HG03175 (cell line): ENCODE results near the gene RTN4RL2.

Source experiments
- ATAC-seq: cut with Tn5 transposase; IDR thresholded peaks from one replicate; pipeline ENCODE4 v1.9.1; 2021; ENCODE audit warnings: mild to moderate bottlenecking, moderate library complexity; ENCODE audit not compliant: unreplicated experiment

RTN4RL2 gene

DNA sequence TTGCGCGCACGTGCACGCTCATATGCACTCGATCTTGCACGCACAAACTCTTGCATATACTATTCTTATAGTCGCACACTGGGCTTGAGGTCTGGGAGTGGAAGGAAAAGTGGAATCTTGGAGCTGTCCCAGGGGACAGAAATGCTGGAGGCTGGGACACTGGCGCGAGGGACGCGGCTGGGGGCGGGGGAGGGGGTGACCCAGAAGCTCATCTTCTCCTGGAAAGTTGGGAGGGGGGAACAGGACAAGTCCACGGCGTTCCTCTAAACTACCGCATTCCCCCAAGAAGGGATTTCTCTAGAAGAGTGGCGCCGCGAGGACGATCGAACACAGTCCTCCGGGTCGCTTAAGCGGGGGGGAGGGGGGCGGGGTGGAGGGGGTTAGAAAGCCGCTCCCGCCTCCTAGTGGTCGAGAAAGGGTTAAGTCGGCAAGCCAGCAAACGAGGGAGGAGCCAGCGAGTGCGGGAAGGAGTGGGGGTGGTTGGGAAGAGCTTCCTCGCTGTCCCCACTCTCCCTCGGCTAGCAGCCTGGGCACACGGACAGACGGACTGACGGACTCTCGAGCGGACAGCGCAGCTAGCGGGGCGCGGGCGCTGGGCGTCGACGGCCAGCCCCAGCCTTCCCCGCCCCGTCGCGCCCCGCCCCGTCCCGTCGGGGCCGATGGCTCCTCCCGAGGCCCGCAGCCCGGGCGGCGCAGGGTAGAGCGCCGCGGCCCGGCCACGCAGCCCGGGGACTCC lies at the start of gene RTN4RL2:
TSS of gene RTN4RL2 (plus strand) at position 507 of the 736 bp plus-strand sequence. CDS start 338 bp downstream, outside the sequence.
- peak; percentile 33 for ATAC-seq

DNA sequence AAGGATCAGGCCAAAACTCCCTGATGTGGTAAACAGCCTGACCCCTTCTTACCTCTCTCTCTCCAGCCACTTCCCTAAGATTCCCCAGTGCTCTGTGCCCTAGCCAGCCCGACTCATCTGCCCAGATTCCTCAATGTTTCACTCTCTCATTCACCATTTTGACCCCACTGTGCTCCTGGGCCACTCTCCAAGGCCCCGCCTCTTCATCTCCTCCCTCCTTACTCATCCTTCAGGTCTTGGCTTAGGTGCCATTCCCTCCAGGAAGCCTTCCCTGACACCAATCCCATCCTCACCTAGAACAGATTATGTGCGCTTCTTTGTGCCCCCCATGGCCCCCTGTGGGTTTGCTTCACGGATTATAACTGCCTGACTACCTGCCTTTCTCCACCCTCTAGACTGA lies 46.6 kb upstream of the RTN4RL2 start:
- ATAC-seq, result no peak

GRCh38 chr11:57414612-57415212 lies 45.6 kb upstream of the RTN4RL2 start:
- no peak for ATAC-seq

DNA sequence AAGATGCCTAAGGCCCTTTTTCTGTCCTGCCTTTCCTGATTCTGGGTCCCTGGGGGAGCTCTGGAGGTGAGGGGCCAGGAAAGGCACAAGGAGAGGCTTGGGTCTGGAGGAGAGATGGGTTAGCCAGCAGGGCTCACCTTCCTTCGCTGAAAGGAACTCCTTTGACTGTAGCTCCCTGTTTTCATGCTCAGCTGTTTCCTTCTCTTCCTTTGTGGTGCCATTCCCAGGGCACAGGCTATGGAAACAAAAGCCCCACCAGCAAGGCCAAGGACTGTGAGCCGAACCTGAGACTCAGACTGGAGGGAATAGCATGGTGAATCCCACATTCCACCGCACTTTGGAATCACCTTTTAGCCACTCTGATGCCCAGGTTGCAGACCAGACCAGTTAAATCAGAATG lies 43.9 kb upstream of the RTN4RL2 start:
- no peak for ATAC-seq

DNA sequence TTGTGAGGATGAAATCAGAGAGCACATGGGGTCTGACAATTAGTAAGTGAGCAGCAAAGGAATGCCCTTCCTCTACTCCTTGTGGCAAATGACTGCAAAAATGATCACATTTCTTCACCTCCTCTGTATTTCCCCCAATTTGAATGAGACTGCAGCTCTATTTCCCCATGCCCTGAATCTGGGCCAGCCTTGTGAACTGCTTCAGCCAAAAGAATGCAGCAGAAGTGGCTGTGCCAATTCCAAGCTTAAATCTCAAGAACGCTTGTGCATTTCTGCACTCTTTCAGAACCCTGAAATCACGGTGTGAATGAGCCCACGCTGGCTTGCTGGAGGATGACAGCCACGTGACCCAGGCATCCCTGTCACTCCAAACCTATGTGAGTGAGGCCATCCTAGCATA lies 43.3 kb upstream of the RTN4RL2 start:
- no peak for ATAC-seq

DNA sequence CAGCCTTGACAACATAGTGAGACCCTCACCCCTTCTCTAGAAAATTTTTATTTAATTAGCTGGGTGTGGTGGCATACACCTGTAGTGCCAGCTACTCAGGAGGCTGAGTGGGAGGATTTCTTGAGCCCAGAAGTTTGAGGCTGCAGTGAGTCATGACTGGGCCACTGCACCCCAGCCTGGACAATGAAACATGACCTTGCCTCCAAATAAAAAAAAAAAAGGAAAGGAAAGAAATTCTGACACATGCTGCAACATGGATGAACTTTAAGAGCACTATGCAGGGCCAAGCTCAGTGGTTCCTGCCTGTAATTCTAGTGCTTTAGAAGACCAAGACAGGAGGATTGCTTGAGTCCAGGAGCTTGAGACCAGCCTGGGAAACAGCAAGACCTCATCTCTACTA lies 42.2 kb upstream of the RTN4RL2 start:
- no peak for ATAC-seq

DNA sequence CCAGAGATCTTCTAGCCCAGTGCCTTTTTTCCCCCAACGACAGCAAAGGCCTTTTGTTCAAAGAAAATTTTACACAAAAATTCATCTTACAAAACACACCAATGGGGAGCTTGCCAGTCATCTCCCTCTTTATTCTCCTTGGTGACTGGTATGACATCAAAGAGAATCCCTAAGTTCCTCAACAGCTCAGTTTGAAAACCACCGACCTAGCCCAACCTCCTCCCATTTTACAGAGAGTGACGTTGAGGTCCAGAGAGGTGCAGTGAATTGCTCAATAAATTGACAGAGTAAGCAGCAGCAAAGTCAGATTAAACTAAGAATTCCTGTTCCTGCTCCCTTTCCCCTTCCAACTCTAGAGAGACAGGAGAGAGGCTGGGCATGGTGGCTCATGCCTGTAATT lies 41.2 kb upstream of the RTN4RL2 start:
- ATAC-seq, result no peak

DNA sequence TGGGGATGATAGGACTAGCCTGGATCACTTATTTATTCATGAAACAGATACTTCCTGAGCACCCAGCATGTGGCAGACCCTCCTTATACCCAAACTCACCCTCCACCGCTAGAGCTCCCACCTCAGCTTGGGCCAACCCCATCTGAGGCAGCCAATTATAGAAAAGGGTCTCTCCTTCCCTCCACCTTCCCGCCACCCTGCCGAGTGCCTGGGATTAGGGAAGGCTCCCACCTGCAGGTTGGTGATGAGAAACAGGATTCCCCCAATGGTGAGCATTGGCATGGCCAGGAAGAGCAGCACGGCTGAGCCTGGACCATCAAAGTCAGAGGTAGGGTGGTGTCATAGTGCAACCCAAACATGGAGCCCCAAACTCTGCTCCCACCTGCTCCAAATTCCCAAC lies 39.3 kb upstream of the RTN4RL2 start:
- no peak for ATAC-seq

- ATAC-seq, result no peak
Observed at GRCh38 chr11:57421805-57422204, 38.5 kb upstream of the RTN4RL2 start.

GRCh38 chr11:57422669-57423068 lies 37.7 kb upstream of the RTN4RL2 start:
- ATAC-seq, result no peak

DNA sequence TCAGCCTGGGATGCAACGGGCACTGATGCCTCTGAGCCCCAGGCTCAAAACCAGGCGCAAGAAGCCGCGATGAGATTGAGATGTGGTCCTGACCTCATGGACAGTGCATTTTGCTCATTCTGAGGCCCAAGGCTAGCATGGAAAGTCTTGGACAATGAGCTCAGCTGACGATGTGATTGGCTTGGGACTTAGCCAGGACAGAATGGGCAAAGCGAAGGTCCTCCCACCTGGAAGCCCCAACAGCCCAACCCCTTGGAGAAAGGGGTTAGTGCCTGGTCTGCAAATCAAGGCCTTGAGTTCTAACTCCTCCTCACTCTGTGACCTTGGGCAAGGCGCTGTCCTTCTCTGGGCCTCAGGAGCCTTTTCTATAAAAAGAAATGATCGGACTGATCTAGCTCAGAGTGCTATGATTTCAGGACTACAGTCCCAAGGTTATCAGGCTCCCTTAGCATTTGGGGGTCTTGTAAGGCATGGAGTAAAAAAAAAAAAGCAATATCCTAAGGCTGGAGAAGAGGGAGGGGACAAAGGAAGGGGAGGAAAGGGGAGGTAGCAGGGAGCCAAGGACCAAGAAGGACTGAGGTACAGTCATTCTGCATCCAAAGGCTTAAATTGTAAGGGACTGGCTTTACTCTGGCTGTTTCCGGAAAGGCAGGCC lies 36.1 kb upstream of the RTN4RL2 start:
- no peak for ATAC-seq

- ATAC-seq, result peak; percentile 92
Observed at GRCh38 chr11:57424792-57425564, 35.4 kb upstream of the RTN4RL2 start.

GRCh38 chr11:57425565-57426438 lies 34.5 kb upstream of the RTN4RL2 start:
- ATAC-seq, result no peak

GRCh38 chr11:57426439-57426928 lies 33.8 kb upstream of the RTN4RL2 start:
- ATAC-seq, result peak; percentile 3

DNA sequence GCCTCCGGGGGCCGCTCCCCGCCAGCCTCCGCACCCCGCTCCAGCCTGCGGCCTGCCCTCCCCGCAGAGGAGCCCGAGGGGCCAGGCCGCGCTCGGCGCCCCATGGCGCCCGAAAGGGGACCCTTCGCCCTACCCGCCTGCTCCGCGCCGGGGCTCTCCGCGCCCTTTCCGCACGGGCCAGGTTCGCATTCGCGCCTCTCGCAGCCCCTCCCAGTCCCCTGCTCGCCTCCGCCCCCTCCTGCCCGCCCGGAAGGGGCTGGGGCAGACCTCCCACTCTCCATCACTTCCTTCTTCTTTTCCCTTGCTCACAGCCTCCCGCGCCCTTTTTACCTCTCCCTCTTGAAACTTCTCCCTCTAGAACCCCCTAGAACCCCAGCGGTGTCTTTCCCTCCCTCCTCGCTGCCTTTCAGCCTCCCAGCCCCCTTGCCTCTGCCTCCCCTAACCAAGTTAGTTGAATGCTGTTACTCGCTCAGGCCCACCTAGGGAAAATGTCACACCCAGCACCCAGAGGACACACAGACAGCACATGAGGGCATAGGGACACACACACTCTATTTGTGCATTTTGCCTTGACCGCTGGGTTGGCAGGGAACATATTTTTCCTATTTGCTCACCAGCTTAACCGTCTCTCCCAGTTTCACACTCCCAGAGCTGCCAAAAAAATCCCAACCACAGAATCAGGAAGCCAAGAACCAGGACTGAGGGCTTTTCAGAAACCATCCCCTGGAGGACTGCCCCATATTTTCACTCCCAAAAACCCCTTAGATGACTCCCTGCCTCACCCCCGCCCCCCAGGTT lies 33.2 kb upstream of the RTN4RL2 start, which contains the start of gene SLC43A3:
TSS of gene SLC43A3 (minus strand) at position 193 of the 798 bp plus-strand sequence. CDS start 949 bp downstream, outside the sequence.
- ATAC-seq, result peak; percentile 47

DNA sequence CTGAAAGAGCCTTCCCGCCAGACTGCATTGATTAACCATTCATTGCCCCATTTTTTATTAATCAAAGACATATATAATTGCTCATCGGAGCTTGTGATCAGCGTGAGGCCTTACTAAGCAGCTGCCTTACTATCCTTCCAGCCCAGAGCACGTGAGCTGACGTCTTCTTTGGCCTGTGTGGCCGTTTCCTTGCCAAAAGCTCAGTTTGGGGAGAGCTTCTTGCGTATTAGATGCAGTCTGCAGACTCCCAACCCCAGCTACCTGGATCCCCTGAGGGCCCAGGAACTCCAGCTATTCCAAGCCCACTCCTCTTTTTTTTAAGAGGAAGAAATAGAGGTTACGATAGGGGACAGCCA lies 32.6 kb upstream of the RTN4RL2 start:
- ATAC-seq, result no peak

GRCh38 chr11:57428643-57429042 lies 31.7 kb upstream of the RTN4RL2 start:
- ATAC-seq, result no peak

- no peak for ATAC-seq
Observed at GRCh38 chr11:57429946-57430345, 30.4 kb upstream of the RTN4RL2 start.

- no peak for ATAC-seq
Observed at GRCh38 chr11:57430952-57431351, 29.4 kb upstream of the RTN4RL2 start.
